HG03066 (cell line): ENCODE data around the gene CABLES2.
"Not testable (repeated sequence)": the region's sequence is repeated elsewhere in the genome, so short reads cannot be mapped to it uniquely, and the experiment has no call there.

Source experiments
- ATAC-seq: cut with Tn5 transposase; IDR thresholded peaks from one replicate; pipeline ENCODE4 v1.9.1; 2021; ENCODE audit warnings: low read depth; ENCODE audit not compliant: unreplicated experiment

CABLES2 gene

GRCh38 chr20:62436692-62437091, 29.6 kb upstream of the CABLES2 start:
- ATAC-seq: no peak

GRCh38 chr20:62433658-62434497, 26.8 kb upstream of the CABLES2 start:
- no peak for ATAC-seq

- no peak for ATAC-seq
These were observed 23.9 kb upstream of the CABLES2 start for GRCh38 chr20:62430866-62431447.

GRCh38 chr20:62430311-62430853, 23.3 kb upstream of the CABLES2 start:
- ATAC-seq: no peak

- ATAC-seq: no peak
These were observed 22.6 kb upstream of the CABLES2 start for GRCh38 chr20:62429455-62430310.

GRCh38 chr20:62428396-62429295, 21.6 kb upstream of the CABLES2 start:
- ATAC-seq: no peak

GRCh38 chr20:62428002-62428372, 20.9 kb upstream of the CABLES2 start:
- no peak for ATAC-seq

- ATAC-seq: no peak
These were observed 20.3 kb upstream of the CABLES2 start, which contains the start of gene RBBP8NL for GRCh38 chr20:62427172-62428001. Gene RBBP8NL, minus strand, starts transcription at chr20:62427539. Its CDS starts 7,892 bp downstream, at chr20:62419647.

- ATAC-seq: no peak
These were observed 19.6 kb upstream of the CABLES2 start for GRCh38 chr20:62426699-62427131.

- ATAC-seq: not testable (repeated sequence)
These were observed 18.9 kb upstream of the CABLES2 start for GRCh38 chr20:62426059-62426348.

- no peak for ATAC-seq
These were observed 18.4 kb upstream of the CABLES2 start for GRCh38 chr20:62425281-62426058.

- no peak for ATAC-seq
These were observed 17.4 kb upstream of the CABLES2 start for GRCh38 chr20:62424249-62425107.

- no peak for ATAC-seq
These were observed 16.2 kb upstream of the CABLES2 start for GRCh38 chr20:62423326-62423706.

- ATAC-seq: no peak
These were observed 15.7 kb upstream of the CABLES2 start for GRCh38 chr20:62422636-62423325.

- no peak for ATAC-seq
These were observed 14.6 kb upstream of the CABLES2 start for GRCh38 chr20:62421716-62421990.

GRCh38 chr20:62420846-62421715, 14.0 kb upstream of the CABLES2 start:
- no peak for ATAC-seq
